Heart right ventricle (tissue), 16 donors: Measurements from ENCODE around the gene PTPRJ. TPM values are rescaled to one million over a fixed set of nuclear protein-coding genes. Genes with fewer than 3 reads are reported as not detected.
A peak's percentile ranks its signal among the peaks of the same experiment; 100 is the strongest.

Experiments used
- ATAC-seq, 8 donors: fragments of 200-7000 bp; cut with Tn5 transposase; one replicate each; pipeline ENCODE4 v1.9.1; 2020; ENCODE audit warnings: mild to moderate bottlenecking in 8 of 8, moderate library complexity in 8 of 8, moderate number of reproducible peaks in 1 of 8
- DNase-seq, 2 donors: peaks; one replicate each; pipeline ENCODE4 v3.0.0-alpha.2; 2020
- H3K27ac ChIP-seq, 10 donors: fragments of 200-600 bp; sonication (generic) in 2 of 10; one replicate each; pipeline versions ENCODE4 v1.5.0 to v1.8.0; 2020 to 2022; ENCODE audit warnings: mild to moderate bottlenecking in 3 of 10
- H3K27me3 ChIP-seq, 7 donors: fragments of 200-600 bp; one replicate each; pipeline ENCODE4 v1.8.0; 2021 to 2022; ENCODE audit warnings: mild to moderate bottlenecking in 2 of 7
- H3K36me3 ChIP-seq, 9 donors: fragments of 200-600 bp; sonication (generic) in 1 of 9; one replicate each; pipeline versions ENCODE4 v1.5.0 to v1.8.0; 2020 to 2022; ENCODE audit warnings: mild to moderate bottlenecking in 2 of 9
- H3K4me1 ChIP-seq, 9 donors: fragments of 200-600 bp; sonication (generic) in 1 of 9; one replicate each; pipeline versions ENCODE4 v1.5.0 to v1.8.0; 2020 to 2022; ENCODE audit warnings: mild to moderate bottlenecking in 4 of 9
- H3K4me3 ChIP-seq, 10 donors: fragments of 200-600 bp; sonication (generic) in 2 of 10; one replicate each; pipeline versions ENCODE4 v1.5.0 to v1.8.0; 2020 to 2022; ENCODE audit warnings: mild to moderate bottlenecking in 7 of 10, moderate library complexity in 2 of 10
- H3K9me3 ChIP-seq, 11 donors: fragments of 200-600 bp in 10 of 11; sonication (generic) in 2 of 11; one replicate each; pipeline versions ENCODE4 v1.5.0 to v1.8.0; 2013 to 2022; ENCODE audit warnings: mild to moderate bottlenecking in 2 of 11, control low read depth in 1 of 11, moderate library complexity in 1 of 11
- WGBS, 2 donors: extraction: QIAGEN DNeasy Blood & Tissue Kit; methylation state at CpG; one replicate each; pipeline ENCODE4 v1.1.7; 2013; ENCODE audit warnings: inconsistent platforms in 1 of 2; 5-methylcytosine and 5-hydroxymethylcytosine counted together
- intact Hi-C, 10 donors: fragments of 100-400 bp; cut with DNase I; formaldehyde crosslinking; loops; one replicate each; pipeline versions ENCODE4 v1.11.1 to v1.14.2; 2022
- polyA plus RNA-seq, 2 donors: library from polyadenylated mRNA; stranded (reverse); fragments of 200-250 nt; gene quantifications; one replicate each; pipeline ENCODE4 v1.2.3, GENCODE V29; 2013
- total RNA-seq, 10 donors: library from RNA; stranded (reverse); fragmentation: NEBNext Ultra II Directional in 3 of 10; extraction: Animal tissue kit (Norgen Biotek cat#: 25700) in 3 of 10; gene quantifications; one replicate each; pipeline versions ENCODE4 v1.2.1 to v1.2.4, GENCODE V29; 2021 to 2023
- TF ChIP-seq, protein P1 (sequence below), 9 donors: fragments of 200-600 bp; sonication (generic) in 2 of 9; IDR thresholded peaks; one replicate each; pipeline versions ENCODE4 v1.5.0 to v1.8.0; 2021 to 2022; ENCODE audit warnings: antibody characterized with exemption in 9 of 9, mild to moderate bottlenecking in 5 of 9, moderate library complexity in 1 of 9
- donor health status: Arrhythmogenic right ventricular cardiomyopathy.
- donor health status: ischemic (EF 13 %, LVEDD 7.1; RV severe dilation, severe dysfunction).
- donor health status: healthy with polysubstance abuse.
- donor health status: DM: no; HTN: yes; CAD: no.
- donor health status: DM: no; HTN: no; CAD: no.
- donor health status: ischemic (EF 25% LVEDD 6.9; RV normal size, moderate dysfunction).
- donor health status: ischemic (EF 25% LVEDD 5.7; RV mildly dilated, moderate dysfunction).
- donor health status: healthy.
- donor health status: DM: yes; HTN: yes; CAD: no.
- donor health status: Ischemic cardiomyopathy.
- donor health status: ischemic (EF 35%, LVEDD 5.7; RV mildly dilated, moderate dysfunction).
- donor health status: nonischemic (EF 11% LVEDD 7.7; RV severe dilation, severe dysfunction).
- donor health status: DM: yes; HTN: yes; CAD: no.
- donor health status: PGD.
- donor health status: ischemic (EF 29% LVEDD 5.4; RV normal size, mild dysfunction).
- donor health status: nonischemic (EF 23%, LVEDD 6.1; RV moderate dilation, normal function).

Gene PTPRJ
- total and polyA plus RNA-seq, 12 donors: 0.78 to 22.9 (median 6.7) TPM

DNA sequence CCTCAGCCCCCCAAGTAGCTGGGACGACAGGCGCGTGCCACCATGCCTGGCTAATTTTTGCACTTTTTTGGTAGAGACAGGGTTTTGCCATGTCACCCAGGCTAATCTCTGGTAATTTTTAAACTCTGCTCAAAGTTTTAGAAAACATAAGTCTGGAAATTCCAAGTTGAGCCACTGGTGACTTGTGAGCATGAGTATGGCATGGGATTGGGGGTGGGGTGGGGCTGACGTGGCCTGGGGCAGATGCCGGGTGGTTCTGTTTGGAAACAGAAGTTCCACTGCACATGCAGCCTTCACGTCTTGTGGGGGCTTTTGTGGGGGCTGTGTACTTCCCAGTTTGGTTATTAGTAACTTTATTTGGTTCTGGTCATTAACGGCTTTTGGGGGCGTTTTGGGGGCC lies 67.3 kb downstream of the PTPRJ start:
- 83 to 91% methylated on average over 8 of the region's 8 CpGs for WGBS, 2 donors
- ATAC-seq (no peak), DNase-seq (no peak)
- intact Hi-C loops: no loop called here
- H3K36me3 ChIP-seq: no peaks in the 10 kb centered on the region
- H3K4me1 ChIP-seq: peaks cover 0 to 94% (median 7%) of the 10 kb centered on the region in 9 donors
- H3K4me3 ChIP-seq: no peak overlapping the region
- no peaks in the 10 kb centered on the region for H3K9me3 ChIP-seq
- H3K27me3 ChIP-seq: no peaks in the 10 kb centered on the region
- H3K27ac ChIP-seq: no peak overlapping the region
- TF ChIP-seq, protein P1, sequence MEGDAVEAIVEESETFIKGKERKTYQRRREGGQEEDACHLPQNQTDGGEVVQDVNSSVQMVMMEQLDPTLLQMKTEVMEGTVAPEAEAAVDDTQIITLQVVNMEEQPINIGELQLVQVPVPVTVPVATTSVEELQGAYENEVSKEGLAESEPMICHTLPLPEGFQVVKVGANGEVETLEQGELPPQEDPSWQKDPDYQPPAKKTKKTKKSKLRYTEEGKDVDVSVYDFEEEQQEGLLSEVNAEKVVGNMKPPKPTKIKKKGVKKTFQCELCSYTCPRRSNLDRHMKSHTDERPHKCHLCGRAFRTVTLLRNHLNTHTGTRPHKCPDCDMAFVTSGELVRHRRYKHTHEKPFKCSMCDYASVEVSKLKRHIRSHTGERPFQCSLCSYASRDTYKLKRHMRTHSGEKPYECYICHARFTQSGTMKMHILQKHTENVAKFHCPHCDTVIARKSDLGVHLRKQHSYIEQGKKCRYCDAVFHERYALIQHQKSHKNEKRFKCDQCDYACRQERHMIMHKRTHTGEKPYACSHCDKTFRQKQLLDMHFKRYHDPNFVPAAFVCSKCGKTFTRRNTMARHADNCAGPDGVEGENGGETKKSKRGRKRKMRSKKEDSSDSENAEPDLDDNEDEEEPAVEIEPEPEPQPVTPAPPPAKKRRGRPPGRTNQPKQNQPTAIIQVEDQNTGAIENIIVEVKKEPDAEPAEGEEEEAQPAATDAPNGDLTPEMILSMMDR (IDR thresholded peaks at IDR 0.05): no peak

DNA sequence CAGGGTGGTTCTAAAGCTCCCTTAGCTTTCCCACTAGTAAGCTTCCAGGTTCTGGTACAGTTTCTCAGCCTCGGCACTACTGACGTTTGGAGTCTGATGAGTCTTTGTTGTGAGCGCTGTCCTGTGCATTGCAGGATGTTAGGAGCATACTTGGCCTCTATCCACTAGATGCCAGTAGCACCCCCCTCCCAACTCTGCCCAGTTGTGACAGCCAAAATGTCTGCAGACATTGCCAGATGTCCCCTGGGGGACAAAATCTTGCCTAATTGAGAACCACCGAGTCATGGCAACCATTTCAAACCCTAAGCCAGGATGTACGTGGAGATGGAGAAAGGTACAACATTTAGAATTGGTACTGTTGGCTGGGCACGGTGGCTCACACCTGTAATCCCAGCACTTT lies 68.7 kb downstream of the PTPRJ start:
- WGBS, 2 donors: 85 to 91% methylated on average over 6 of the region's 6 CpGs
- Histone ChIP-seq H3K4me3 (no peak overlapping the region), H3K4me1 (peaks cover 0 to 84% (median 9%) of the 10 kb centered on the region in 9 donors), H3K9me3 (no peaks in the 10 kb centered on the region), H3K27ac (no peak overlapping the region), H3K36me3 (no peaks in the 10 kb centered on the region), H3K27me3 (no peaks in the 10 kb centered on the region)
- DNase-seq (no peak), ATAC-seq (peak in 1 of 8 donors; percentile 30)
- TF ChIP-seq, protein P1 (IDR thresholded peaks at IDR 0.05): no peak
- intact Hi-C loops: no loop called here

DNA sequence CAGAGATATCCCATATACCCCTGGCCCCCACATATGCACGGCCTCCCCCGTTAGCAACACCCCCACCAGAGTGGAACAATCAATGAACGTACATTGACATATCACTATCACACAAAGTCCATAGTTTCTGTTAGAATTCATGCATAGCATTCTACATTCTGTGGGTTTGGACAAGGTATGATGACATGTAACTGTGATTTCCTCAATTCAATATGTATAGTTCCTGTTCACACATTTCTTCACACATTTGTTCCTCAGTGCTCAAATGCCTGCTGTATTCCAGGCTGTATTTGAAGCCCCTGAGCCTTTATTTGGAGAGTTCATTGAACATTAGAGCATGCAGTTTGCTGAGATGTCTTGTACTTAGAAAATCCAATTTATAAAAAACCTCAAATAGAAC lies 69.9 kb downstream of the PTPRJ start:
- Histone ChIP-seq H3K4me3 (no peak overlapping the region), H3K4me1 (peaks cover 0 to 84% (median 9%) of the 10 kb centered on the region in 9 donors), H3K27ac (peak overlapping the region in 1 of 10 donors; percentile 26), H3K27me3 (no peaks in the 10 kb centered on the region), H3K36me3 (no peaks in the 10 kb centered on the region), H3K9me3 (no peaks in the 10 kb centered on the region)
- TF ChIP-seq, protein P1 (IDR thresholded peaks at IDR 0.05): no peak
- 86 to 92% methylated on average over 3 of the region's 3 CpGs for WGBS, 2 donors
- DNase-seq: no peak
- intact Hi-C loops: no loop called here
- no peak for ATAC-seq

GRCh38 chr11:48051217-48051830 lies 71.0 kb downstream of the PTPRJ start:
- WGBS, 2 donors: 87 to 92% methylated on average over 7 of the region's 7 CpGs
- Histone ChIP-seq H3K4me1 (peaks cover 0 to 86% (median 9%) of the 10 kb centered on the region in 9 donors), H3K36me3 (no peaks in the 10 kb centered on the region), H3K27me3 (no peaks in the 10 kb centered on the region), H3K27ac (no peak overlapping the region), H3K4me3 (no peak overlapping the region), H3K9me3 (no peaks in the 10 kb centered on the region)
- TF ChIP-seq, protein P1 (IDR thresholded peaks at IDR 0.05): no peak
- DNase-seq (no peak), ATAC-seq (no peak)
- intact Hi-C loops: no loop called here
